Gastrocnemius medialis (tissue), 4 donors: Measurements from ENCODE around the gene DUSP22.

Experiments used
- POLR2A ChIP-seq, 2 donors: fragments of 450-650 bp; IDR thresholded peaks; one replicate each; pipeline ENCODE4 v1.6.1; 2017; ENCODE audit warnings: antibody characterized with exemption in 2 of 2, mild to moderate bottlenecking in 2 of 2, moderate library complexity in 2 of 2
- TF ChIP-seq, protein P1 (sequence below), 5 experiments: fragments of 450-650 bp in 3 of 5; fragments of 200-600 bp in 2 of 5; sonication (generic) in 2 of 5; IDR thresholded peaks in 4 of 5; conservative IDR thresholded peaks in 1 of 5; 1 replicate in 4 of 5; 2 replicates in 1 of 5; pipeline ENCODE4 v1.5.1; 2016 to 2019; ENCODE audit warnings: antibody characterized with exemption in 5 of 5, mild to moderate bottlenecking in 3 of 5, moderate library complexity in 3 of 5

DNA sequence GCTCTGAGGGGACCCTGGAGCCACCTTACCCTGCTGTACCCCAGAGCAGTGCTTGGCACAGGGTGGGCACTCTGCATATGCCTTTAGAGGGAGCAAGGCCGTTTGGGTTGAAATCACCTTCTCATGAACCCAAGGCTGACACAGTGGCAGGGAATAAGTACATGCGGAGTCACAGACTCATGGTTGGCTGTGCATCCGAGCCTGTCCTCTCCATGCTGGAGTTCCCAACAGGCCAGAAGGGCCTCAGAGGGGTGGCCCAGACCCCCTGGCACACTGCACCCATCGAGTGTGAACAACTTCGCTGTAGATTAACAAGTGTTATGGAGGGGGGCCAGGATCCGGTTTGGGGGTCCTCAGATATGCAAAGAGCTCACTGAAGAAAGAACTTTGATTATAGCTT is 78.3 kb downstream of the DUSP22 start:
- TF ChIP-seq, protein P1, sequence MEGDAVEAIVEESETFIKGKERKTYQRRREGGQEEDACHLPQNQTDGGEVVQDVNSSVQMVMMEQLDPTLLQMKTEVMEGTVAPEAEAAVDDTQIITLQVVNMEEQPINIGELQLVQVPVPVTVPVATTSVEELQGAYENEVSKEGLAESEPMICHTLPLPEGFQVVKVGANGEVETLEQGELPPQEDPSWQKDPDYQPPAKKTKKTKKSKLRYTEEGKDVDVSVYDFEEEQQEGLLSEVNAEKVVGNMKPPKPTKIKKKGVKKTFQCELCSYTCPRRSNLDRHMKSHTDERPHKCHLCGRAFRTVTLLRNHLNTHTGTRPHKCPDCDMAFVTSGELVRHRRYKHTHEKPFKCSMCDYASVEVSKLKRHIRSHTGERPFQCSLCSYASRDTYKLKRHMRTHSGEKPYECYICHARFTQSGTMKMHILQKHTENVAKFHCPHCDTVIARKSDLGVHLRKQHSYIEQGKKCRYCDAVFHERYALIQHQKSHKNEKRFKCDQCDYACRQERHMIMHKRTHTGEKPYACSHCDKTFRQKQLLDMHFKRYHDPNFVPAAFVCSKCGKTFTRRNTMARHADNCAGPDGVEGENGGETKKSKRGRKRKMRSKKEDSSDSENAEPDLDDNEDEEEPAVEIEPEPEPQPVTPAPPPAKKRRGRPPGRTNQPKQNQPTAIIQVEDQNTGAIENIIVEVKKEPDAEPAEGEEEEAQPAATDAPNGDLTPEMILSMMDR (IDR thresholded peaks at IDR 0.05 in 4 of 5, conservative IDR thresholded peaks at IDR 0.05 in 1 of 5): no peak
- no peak for TF ChIP-seq POLR2A (IDR thresholded peaks at IDR 0.05)
